K562 (cell line): ENCODE results near the gene DHCR7.

Experiments
- ELF1 ChIP-seq: fragments of 200-800 bp; sonication (Bioruptor generic); IDR thresholded peaks from 2 replicates; pipeline ENCODE4 v1.6.1; 2016; ENCODE audit warnings: missing genetic modification characterization, missing compliant biosample characterization
- TAF1 ChIP-seq: IDR thresholded peaks from 2 replicates; pipeline ENCODE4 v1.6.1; 2011; ENCODE audit warnings: mild to moderate bottlenecking, low read length, moderate library complexity; ENCODE audit not compliant: insufficient read depth, control insufficient read depth, severe bottlenecking; ENCODE audit errors: extremely low read depth
- ZKSCAN1 ChIP-seq: fragments of 150-350 bp; IDR thresholded peaks from 2 replicates; pipeline ENCODE4 v1.6.1; 2016; ENCODE audit warnings: low read depth, low read length

- no peak for TF ChIP-seq TAF1
- no peak for TF ChIP-seq ZKSCAN1
- no peak for TF ChIP-seq ELF1 (tag)
These were observed 40.8 kb downstream of the DHCR7 start for GRCh38 chr11:71407356-71407755.
